GM21723 (cell line): Measurements from ENCODE around the gene FAH.
"Not testable (repeated sequence)": the region's sequence is repeated elsewhere in the genome, so short reads cannot be mapped to it uniquely, and the experiment has no call there.

ENCODE experiments used
- ATAC-seq: cut with Tn5 transposase; IDR thresholded peaks from one replicate; pipeline ENCODE4 v1.9.1; 2021; ENCODE audit warnings: mild to moderate bottlenecking, moderate library complexity; ENCODE audit not compliant: unreplicated experiment

Gene FAH

DNA sequence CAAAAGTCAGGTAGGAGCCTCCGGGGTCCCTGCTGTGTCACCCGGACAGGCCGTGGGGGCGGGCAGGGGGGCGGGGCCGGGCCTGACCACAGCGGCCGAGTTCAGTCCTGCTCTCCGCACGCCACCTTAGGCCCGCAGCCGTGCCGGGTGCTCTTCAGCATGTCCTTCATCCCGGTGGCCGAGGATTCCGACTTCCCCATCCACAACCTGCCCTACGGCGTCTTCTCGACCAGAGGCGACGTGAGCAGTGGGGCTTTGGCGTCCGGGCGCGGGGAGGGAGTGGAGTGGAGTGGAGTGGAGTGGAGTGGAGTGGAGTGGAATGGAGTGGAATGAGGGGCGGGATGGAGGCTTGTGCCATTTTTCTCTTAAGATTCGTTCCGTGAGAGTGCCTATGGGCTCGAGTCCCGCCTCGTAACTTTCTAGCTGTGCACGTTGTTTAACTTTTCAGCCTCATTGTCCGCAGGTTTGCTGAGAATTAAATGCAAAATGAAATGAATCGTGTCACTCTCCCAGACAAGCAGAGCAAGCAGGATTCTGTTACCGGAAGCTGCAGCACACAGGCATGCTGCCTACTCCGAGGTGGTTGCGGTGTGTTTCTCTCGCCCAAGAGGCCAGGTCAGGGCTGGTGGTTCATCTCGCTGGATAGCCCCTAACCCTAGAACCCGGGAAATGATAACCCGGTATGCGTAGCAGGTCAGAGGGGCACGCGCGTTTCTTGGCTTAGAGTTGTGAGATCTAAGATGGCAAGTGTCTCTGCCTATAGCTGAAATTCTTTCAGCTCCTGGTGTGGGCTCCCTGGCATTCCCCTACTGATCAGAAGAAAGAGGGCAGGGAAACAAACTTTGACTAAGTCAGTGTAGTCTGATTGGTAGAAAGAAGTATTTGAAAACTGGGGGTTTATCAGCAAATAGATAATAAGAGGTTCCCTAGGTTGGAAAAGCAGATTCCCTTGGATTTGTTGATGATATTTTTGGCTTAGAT lies at the start of gene FAH:
TSS of gene FAH (plus strand) at position 104 of the 981 bp plus-strand sequence. CDS start at position 160, 56 bp downstream.
- peak; percentile 63 for ATAC-seq

DNA sequence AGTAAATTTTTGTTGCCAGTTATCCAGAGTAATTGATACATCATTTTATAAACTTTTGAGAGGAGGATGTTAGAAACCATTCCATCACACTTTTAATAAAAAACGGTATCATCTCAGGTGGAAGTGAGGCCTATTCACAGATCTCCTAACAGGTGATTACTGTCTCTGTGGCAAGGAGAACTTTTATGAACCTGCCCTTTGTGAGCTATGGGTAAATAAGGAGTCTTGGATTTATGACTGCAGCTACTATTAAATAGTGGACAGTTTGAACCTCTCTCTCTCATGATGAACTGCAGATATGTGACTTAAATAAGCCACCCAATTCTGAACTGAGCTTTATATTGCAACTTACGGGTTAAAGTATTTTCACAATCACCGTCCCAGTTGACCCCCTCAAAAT lies 47.6 kb upstream of the FAH start:
- no peak for ATAC-seq

DNA sequence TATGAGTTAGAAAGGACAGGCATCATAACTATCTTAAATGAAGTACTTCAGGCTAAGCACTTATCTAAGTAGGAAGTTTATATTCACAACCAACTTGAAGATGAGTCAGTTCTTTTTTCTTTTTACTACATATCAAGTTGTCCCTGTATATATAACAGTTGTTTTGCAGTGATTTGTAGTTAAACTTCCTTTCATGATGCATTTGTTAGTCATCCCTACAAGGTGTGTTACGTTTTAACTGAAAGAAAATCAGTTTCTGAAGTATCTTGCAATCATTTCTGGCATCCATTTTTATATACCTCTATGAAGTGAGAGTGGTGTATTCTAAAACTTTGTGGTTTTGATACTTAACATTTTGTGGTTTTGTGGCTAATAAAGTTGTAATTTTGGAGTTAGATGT lies 47.2 kb upstream of the FAH start:
- ATAC-seq: no peak

DNA sequence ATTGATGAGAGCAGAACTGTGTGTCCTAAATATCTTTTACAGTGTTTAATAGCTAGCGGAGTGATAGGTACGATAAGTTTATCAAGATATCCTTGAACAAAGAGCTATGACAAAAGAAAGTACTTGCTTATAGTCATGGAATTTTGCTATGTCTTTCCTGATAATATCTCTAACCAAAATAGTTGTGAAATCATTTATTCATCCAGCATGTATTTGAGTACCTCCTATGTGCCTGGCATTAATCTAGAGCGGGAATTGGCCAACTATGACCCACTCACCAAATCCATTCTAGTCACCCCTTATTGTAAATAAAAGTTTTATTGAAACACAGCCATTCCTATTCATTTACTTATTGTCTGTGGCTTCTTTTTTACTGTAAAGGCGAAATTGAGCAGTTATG lies 46.7 kb upstream of the FAH start:
- ATAC-seq: no peak

DNA sequence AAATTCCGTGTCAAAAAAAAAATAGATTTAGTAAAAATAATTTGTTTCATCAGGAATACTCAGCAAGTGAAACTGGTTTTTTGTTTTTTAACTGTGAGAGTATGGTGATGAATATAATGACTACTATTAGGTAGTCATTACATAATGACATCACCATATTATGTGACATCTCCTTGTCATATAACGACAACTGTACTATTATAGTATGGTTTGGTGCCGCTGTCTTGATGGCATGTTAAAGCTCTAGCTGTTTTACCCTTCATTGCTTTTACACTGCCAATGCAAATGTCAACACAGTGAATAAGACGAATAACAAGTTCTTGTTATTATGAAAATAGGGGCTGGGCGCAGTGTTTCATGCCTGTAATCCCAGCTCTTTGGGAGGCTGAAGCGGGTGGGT lies 45.6 kb upstream of the FAH start:
- no peak for ATAC-seq

DNA sequence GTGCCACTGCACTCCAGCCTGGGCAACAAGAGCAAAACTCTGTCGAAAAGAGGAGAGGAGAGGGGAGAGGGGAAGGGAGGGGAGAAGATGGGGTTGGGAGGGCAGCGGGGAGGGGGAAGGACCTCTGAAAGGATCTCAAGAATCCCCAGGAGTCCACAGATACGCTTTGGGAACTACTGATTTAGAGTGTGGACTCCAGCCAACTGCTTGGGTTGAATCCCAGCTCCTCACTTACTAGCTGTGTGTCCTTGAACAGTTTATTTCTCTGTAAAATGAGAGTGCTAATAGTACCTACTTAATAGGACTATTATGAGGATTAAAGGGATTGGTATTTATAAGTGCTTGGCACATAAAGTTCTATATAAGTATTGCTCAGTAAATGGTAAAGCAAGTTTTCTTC lies 45.0 kb upstream of the FAH start:
- no peak for ATAC-seq

DNA sequence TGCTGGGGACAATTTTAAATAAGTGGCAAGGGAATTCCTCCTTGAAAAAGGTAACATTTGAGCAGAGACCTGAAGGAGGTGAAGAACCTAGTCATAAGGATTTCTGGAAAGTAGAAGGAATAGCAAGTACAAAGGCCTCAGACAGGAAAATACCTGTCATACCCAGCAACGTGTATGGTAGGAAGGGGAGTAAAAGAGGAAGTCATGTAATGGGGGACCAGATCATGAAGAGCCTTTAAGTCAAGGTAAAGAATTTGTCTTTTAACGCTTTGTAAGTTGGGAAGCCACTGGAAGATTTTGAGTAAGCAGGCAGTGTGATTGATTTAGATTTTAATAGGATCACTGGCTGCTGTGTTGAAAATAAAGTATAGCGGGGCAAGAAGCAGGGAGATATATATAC lies 43.4 kb upstream of the FAH start:
- ATAC-seq: no peak

DNA sequence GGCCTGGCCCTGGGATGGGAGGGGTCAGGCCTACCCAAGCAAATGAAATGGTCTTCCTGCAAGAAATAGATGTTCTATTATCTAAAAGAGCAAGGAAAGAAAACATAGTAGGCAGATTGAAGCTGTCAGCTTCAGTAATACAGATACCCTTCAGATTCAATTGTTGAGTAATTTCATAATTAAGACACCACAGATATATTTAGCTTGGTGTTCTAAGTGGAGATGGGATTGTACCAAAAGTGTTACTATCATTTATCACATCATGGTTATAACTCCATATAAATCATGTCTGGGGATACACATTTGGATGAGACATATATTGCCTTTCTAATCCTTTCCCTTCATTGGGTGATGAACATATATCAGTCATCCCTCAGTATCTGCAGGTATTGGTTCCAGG lies 41.9 kb upstream of the FAH start:
- no peak for ATAC-seq

DNA sequence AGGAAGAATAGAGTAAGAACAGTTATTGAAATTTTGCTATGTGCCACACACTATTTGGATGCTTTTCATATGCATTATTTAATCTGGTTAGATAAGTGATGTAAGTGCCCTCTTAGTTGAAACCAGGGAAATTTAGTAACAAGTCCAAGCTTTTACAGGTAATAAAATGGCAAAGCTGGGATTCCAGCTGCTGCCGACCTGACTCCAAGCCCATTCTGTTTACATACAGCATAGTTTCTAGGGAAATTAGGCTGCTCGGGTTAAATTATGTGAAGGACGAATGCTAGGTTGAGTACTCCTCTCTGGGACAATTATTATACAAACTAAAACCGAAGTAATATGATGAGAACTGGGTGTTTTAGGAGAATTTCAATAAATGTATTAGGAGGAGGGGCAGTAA lies 38.7 kb upstream of the FAH start:
- no peak for ATAC-seq

DNA sequence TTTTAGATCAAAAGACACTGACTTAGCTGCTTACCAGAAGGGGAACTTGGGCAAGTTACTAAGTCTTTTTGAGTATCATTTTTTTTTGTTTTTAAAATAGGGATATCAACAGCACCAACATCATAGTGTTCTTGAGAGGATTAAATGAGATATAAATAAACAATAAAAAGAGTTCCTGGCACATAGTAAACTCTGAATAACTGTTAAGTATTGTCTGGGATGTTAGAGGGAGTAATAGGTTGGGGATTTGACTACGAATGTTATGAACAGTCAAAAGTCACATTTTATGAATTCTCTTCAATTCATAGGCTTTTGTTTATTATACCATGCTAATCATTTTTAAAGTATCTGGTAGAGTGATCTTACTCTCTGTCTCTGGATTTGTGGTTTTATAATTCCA lies 37.8 kb upstream of the FAH start:
- no peak for ATAC-seq

DNA sequence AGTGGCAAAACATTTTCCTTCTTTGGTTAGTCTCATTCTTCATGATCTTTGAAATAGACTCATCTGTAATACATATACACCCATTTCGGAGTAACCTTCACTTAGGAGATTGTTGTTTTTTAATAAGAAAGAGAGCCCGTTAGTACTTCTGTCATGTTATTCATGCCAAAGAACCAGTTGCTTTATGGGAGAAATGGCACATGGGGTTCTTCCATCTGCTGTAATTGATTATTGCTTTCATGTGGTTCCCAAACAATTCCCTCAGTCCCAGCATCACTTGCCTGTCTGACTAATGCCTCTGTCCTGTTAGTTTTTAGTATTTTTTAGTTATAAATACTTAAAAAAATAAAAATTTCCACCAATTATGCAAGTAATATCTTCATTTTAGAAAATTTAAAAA lies 33.8 kb upstream of the FAH start:
- ATAC-seq: no peak

DNA sequence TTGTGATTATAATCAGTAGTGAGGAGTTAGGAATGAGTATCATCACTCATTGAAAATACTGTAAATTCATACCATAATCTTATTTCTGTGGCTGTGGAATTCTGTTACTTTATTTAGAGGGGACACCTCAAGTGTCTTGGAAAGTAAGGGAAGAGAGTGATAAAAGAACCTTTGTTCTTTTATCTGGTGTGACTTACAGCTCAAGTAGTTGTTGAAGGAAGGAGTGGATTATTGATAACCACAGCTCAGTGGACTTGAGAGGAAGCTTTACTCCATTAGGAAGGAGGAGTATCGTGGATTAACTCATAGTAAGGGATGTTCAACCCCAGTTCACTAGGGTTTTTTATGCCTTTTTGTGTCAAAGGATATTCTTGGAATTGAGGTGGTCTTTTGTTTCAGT lies 32.2 kb upstream of the FAH start:
- no peak for ATAC-seq

DNA sequence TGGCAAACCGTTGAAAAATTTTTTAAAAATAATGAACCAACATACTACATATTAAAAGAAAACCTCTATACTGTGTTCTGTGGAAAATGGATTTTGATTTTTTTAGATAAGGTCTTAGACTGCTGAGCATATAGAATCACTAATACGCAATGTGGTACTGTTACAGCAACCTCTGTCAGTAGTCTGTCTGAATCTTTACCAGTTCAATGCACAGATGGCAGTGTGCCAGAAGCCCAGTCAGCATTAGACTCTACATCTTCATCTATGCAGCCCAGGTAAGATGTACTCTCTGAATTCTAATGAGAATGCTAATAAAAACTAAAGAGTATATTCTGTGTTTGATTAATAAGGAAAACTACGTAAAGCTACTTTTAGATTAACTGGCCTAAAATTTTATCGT lies 31.3 kb upstream of the FAH start:
- ATAC-seq: no peak

DNA sequence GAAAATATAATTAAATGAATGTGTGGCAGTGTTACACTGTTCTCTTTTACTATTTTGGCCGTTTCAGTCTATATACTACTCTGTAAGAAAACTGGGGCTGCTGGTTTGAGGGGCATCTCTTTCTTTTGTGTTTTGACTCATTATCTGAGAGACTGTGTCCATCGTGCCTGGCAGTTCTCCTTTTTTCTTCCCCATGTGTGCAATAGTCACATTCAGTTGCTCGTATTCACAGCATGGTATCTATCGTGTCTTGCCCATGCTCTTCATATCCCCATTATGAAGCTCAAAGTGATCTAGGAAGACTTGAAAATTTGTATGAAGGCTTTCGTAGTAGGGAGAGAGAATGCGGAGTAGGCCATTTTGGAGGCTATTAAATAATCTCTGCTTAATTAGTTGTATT lies 29.8 kb upstream of the FAH start:
- ATAC-seq: no peak

DNA sequence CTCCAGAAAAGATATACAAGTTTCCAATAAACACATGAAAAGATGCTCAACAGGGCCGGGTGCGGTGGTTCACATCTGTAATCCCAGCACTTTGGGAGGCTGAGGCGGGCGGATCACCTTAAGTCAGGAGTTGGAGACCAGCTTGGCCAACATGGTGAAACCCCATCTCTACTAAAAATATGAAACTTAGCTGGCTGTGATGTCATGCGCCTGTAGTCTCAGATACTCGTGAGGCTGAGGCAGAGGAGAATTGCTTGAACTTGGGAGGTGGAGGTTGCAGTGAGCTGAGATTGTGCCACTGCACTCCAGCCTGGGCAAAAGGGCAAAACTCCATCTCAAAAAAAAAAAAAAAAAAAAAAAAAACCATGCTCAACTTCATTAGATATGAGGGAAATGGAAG lies 25.5 kb upstream of the FAH start:
- not testable (repeated sequence) for ATAC-seq

DNA sequence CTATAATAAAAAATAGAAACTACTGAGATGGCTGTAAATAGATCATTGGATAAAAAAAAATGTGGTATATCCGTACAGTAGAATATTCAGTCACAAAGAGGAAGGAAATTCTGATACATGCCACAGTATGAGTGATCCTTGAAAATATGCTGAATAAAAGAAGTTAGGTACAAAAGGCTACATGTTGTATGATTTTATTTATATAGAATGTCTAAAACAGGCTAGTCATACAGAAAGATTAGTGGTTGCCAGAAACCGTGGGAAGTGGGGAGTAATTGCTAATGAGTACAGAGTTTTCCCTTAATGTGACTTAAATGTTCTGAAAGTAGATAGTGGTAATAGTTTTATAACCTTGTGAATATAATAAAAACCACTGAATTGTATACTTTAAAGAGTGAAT lies 24.9 kb upstream of the FAH start:
- ATAC-seq: no peak

DNA sequence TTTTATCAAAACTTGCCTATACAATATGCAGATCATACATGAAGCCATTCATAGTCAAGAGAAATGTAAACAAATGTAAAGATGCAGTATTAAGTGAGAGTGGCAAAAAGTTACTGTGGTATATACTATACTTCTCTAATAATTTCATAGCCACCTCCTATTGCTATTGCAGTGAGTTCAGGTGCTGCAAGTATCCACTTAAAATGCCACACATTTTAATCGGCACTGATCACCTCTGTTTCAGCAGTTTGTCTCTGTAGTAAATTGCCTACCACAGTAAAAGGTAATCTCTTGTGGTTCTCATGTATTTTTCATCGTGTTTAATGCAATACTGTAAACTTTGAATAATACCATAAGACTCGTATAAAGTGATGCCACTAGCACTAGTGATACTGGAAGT lies 20.4 kb upstream of the FAH start:
- no peak for ATAC-seq

DNA sequence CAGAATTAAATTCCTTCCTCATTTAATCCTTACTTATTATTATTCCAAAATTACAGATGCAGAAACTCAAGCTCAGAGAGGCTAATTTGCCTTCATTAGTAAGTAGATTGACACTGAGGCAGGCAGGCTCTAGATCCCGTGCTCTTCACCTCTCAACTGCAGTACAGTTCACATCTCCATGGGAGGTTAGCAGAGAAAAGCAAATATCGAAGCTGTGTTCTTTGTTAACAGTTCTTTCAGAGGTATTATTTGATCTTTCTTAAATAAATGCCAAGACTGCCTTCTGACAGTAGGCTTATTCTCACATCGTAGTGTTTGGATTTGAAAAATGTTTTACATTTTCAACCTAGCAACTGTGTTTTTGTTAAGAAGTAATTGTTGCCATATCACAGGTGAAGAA lies 15.9 kb upstream of the FAH start:
- no peak for ATAC-seq

DNA sequence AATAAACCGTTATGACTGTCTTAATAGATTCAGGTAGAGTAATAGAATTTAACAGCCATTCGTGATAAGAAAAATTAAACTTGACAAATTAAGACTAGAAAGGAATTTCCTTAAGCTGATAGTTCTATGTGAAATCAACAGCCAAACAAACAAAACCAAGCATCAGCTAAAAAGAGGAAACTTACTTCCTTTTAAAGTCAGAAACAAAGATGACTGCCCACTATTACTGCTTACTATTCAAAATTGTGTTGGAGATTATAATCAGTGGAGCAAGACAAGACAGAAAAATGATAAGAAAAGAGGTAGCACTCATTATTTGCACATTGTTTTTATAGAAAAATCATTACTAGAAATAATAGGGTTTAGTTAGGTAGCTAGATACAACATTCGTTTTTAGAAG lies 13.8 kb upstream of the FAH start:
- ATAC-seq: no peak

DNA sequence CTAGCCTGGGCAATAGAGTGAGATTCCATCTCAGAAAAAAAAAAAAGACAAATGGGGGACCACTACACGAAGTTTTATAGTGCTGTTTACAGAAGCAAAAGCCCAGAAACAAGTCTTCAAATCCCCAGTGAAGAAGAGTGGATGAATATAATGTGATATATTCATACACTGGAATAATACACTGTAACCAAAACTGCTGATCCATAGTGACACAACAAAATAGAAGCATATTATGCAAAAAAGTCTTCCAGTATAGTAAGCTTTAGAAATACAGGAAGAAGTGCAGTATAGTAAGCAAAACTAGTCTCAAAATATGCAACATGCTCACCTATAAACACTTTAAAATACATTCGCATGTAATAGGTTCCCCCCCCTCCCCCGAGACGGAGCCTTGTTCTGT lies 11.9 kb upstream of the FAH start:
- ATAC-seq: no peak

DNA sequence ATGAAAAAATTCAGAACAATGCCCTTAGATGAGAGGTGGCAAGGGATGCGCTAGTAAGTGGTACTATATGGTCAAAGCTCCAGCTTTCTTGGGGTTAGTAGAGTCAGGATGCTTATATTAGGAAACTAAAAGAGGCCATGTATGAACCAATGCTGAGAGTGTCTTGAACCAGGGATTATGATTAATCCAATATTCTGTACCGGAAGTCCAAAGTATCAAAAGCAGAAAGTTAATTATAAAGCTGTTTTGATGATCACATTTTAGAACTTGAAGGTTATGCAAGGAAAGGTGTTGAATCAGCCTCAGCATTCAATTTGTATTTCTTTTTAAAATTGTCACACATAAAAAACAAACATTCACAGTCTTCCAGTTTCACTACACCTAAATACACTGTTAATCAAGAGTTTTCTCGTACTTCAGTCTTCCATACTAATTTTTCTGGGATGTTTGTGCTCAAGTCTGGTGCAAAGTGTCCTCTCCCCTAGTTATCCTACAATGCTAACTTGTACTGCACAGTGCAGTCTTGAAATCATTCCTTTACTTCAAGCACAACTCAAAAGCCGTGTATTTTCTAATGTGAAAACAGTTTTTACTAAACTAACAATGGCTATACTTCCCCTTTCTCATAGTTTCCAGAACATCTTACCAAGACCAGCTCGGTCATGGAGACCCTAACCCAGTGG lies 10.7 kb upstream of the FAH start:
- no peak for ATAC-seq

DNA sequence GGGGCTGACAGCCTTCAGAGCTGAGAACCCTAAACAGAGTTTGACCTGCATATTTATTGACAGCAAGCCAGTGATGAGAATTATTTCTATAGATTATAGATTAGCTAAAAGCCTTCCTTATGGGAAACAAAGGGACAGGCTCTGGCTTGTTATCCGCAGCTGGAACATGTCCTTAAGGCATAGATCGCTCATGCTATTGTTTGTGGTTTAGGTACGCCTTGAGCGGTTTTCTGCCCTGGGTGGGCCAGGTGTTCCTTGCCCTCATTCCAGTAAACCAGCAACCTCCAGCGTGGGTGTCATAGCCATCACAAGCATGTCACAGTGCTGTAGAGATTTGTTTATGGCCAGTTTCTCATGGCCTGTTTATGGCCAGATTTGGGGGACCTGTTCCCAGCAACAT lies 10.2 kb upstream of the FAH start:
- no peak for ATAC-seq
